ENCODE measurements around the gene IZUMO1.

DNA sequence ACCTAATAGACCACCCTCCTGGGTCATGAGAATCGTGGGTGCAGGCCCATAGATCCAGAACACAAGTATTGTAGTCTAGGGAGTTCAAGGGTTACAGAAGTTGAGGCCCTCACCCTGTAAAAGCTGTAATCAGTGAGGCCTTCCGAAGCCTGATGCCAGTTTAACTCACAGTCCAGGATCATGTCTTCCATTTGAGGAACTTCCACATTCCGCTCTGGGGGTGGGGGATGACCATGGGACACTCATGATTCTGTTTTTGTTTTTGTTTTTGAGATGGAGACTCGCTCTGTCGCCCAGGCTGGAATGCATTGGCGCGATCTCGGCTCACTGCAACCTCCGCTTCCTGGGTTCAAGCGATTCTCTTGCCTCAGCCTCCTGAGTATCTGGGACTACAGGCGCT, 4.6 kb downstream of the IZUMO1 start:
- no peak for TF ChIP-seq EZH2 (IDR thresholded peaks at IDR 0.05; ENCODE audit: borderline replicate concordance, low read depth, low read length, poor library complexity, severe bottlenecking)
- TF ChIP-seq, protein P1, sequence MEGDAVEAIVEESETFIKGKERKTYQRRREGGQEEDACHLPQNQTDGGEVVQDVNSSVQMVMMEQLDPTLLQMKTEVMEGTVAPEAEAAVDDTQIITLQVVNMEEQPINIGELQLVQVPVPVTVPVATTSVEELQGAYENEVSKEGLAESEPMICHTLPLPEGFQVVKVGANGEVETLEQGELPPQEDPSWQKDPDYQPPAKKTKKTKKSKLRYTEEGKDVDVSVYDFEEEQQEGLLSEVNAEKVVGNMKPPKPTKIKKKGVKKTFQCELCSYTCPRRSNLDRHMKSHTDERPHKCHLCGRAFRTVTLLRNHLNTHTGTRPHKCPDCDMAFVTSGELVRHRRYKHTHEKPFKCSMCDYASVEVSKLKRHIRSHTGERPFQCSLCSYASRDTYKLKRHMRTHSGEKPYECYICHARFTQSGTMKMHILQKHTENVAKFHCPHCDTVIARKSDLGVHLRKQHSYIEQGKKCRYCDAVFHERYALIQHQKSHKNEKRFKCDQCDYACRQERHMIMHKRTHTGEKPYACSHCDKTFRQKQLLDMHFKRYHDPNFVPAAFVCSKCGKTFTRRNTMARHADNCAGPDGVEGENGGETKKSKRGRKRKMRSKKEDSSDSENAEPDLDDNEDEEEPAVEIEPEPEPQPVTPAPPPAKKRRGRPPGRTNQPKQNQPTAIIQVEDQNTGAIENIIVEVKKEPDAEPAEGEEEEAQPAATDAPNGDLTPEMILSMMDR (conservative IDR thresholded peaks at IDR 0.05; ENCODE audit: low read depth, low read length): no peak
